ENCODE results near the gene CERCAM. TPM values are rescaled to one million over a fixed set of nuclear protein-coding genes. Genes with fewer than 3 reads are reported as not detected.

CERCAM gene
- total and polyA plus RNA-seq, 4 donors, result 1.1 to 2.9 (median 1.8) TPM

DNA sequence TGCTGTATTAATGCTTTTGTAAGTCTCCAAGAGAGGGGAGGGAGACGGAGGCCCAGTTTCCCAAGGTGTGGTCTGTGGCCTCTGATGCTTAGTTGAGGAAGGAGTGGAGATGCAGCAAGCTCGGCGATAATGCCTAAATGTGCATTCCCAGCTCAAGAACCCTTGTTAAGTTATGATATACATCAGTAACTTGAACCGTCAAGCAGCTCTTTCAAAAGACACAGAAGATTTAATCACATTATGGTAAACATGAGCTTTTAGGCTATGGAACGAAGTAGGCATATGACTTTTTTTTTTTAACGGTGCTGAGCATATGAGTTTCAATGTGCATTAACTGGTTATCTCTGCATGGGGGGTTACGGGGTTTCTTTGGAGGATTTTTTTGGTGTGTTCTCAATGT is 61.5 kb downstream of the CERCAM start (continued):
- TF ChIP-seq ZBTB33 (IDR thresholded peaks at IDR 0.05) (no peak), RXRA (IDR thresholded peaks at IDR 0.05) (no peak)

DNA sequence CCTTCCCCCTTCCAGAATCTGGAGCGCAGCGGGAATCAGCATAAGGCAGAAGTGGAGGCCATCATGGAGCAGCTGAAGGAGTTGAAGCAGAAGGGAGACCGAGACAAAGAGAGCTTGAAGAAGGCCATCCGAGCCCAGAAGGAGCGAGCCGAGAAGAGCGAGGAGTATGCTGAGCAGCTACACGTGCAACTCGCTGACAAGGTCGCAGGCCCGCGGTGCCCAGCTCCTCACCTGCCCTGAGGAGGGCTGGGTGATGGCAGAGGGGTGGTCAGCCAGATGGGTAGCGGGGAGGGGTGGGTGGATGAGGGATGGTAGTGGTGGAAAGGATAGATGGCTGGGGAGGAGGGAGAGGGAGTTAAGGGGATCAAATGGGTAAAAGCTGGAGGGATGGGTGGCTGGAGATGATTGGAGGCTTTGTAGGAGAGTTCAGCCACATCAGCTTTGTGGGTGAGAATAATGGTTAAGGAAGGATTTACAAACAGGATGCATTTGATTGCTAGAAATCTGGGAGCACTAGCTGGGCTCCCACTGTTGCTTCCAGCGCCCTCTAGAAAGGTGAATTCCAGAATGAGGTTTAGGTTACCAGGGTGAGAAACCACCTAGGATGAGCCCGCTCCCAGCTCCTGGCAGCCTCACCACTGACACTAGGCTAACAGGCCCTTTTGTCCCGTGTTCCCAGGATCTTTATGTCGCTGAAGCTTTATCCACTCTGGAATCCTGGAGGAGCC is 64.2 kb downstream of the CERCAM start:
- Histone ChIP-seq H3K4me3 (ENCODE audit: low read depth in 1 of 3, low read length in 3 of 3) (no peak overlapping the region), H3K9ac (ENCODE audit: low read depth in 1 of 2, low read length in 2 of 2) (no peak overlapping the region), H3K27me3 (ENCODE audit: control insufficient read depth in 4 of 4, insufficient read depth in 4 of 4, low read length in 3 of 4) (no peaks in the 10 kb centered on the region), H3K27ac (ENCODE audit: low read depth in 1 of 2, low read length in 2 of 2) (no peak overlapping the region), H3K4me1 (ENCODE audit: control insufficient read depth in 4 of 4, insufficient read depth in 4 of 4, low read length in 3 of 4) (no peaks in the 10 kb centered on the region), H3K9me3 (ENCODE audit: control insufficient read depth in 4 of 4, low read length in 3 of 4) (no peaks in the 10 kb centered on the region), H3K36me3 (ENCODE audit: control insufficient read depth in 4 of 4, insufficient read depth in 3 of 4, low read depth in 1 of 4, low read length in 3 of 4) (peaks cover 3 to 42% (median 12%) of the 10 kb centered on the region in 4 donors)
- TF ChIP-seq, protein P1, sequence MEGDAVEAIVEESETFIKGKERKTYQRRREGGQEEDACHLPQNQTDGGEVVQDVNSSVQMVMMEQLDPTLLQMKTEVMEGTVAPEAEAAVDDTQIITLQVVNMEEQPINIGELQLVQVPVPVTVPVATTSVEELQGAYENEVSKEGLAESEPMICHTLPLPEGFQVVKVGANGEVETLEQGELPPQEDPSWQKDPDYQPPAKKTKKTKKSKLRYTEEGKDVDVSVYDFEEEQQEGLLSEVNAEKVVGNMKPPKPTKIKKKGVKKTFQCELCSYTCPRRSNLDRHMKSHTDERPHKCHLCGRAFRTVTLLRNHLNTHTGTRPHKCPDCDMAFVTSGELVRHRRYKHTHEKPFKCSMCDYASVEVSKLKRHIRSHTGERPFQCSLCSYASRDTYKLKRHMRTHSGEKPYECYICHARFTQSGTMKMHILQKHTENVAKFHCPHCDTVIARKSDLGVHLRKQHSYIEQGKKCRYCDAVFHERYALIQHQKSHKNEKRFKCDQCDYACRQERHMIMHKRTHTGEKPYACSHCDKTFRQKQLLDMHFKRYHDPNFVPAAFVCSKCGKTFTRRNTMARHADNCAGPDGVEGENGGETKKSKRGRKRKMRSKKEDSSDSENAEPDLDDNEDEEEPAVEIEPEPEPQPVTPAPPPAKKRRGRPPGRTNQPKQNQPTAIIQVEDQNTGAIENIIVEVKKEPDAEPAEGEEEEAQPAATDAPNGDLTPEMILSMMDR (IDR thresholded peaks at IDR 0.05; ENCODE audit: low read depth, low read length, missing input control), result no peak
- TF ChIP-seq ATF3 (IDR thresholded peaks at IDR 0.05), result no peak
- TF ChIP-seq TAF1 (conservative IDR thresholded peaks at IDR 0.05), result no peak
- TF ChIP-seq SP1 (IDR thresholded peaks at IDR 0.05), result no peak
- 98% methylated on average over 17 of the region's 17 CpGs for WGBS
- DNase-seq (ENCODE audit: low spot score), result no peak

DNA sequence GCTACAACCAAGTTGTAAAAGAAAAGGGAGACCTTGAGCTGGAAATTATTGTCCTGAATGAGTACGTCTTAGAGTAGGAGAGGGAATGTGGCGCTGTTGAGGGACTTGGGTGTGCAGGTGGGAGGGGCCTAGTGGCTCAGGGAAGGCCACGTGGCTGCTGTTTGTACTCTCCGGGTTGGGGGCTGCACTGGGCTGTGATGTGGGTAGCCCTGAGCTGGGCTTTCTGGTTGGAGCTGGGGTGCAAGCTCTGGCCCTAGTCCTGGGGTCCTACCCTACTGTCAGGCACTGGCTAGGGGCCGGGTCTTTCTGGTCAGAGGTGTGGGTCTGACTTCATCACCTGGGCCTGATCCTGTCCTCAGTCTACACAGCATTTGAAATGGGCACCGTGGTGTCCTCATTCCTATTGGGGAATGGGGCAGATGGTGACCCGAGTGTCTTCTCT is 64.8 kb downstream of the CERCAM start:
- no peak overlapping the region for H3K4me3 ChIP-seq (ENCODE audit: low read depth in 1 of 3, low read length in 3 of 3)
- H3K36me3 ChIP-seq (ENCODE audit: control insufficient read depth in 4 of 4, insufficient read depth in 3 of 4, low read depth in 1 of 4, low read length in 3 of 4), result peaks cover 4 to 42% (median 12%) of the 10 kb centered on the region in 4 donors
- no peaks in the 10 kb centered on the region for H3K9me3 ChIP-seq (ENCODE audit: control insufficient read depth in 4 of 4, low read length in 3 of 4)
- TF ChIP-seq JUND (IDR thresholded peaks at IDR 0.05) (no peak), SP1 (IDR thresholded peaks at IDR 0.05) (no peak), ZBTB33 (IDR thresholded peaks at IDR 0.05) (no peak), HNF4G (IDR thresholded peaks at IDR 0.05) (no peak), RXRA (IDR thresholded peaks at IDR 0.05) (no peak), REST (IDR thresholded peaks at IDR 0.05) (no peak), EGR1 (IDR thresholded peaks at IDR 0.05; ENCODE audit: low read depth in 2 of 2) (no peak), ATF3 (IDR thresholded peaks at IDR 0.05) (no peak), FOXA1 (IDR thresholded peaks at IDR 0.05) (no peak), RAD21 (IDR thresholded peaks at IDR 0.05) (no peak), NR2F2 (IDR thresholded peaks at IDR 0.05) (no peak), TAF1 (conservative IDR thresholded peaks at IDR 0.05) (no peak)
- TF ChIP-seq, protein P2, sequence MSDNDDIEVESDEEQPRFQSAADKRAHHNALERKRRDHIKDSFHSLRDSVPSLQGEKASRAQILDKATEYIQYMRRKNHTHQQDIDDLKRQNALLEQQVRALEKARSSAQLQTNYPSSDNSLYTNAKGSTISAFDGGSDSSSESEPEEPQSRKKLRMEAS (IDR thresholded peaks at IDR 0.05), result no peak
- TF ChIP-seq, protein P1 (IDR thresholded peaks at IDR 0.05; ENCODE audit: low read depth, low read length, missing input control), result no peak
- H3K9ac ChIP-seq (ENCODE audit: low read depth in 1 of 2, low read length in 2 of 2), result no peak overlapping the region
- H3K4me1 ChIP-seq (ENCODE audit: control insufficient read depth in 4 of 4, insufficient read depth in 4 of 4, low read length in 3 of 4), result no peaks in the 10 kb centered on the region
- H3K27ac ChIP-seq (ENCODE audit: low read depth in 1 of 2, low read length in 2 of 2), result no peak overlapping the region
- no peaks in the 10 kb centered on the region for H3K27me3 ChIP-seq (ENCODE audit: control insufficient read depth in 4 of 4, insufficient read depth in 4 of 4, low read length in 3 of 4)
- no peak for DNase-seq (ENCODE audit: low spot score)
- 91% methylated on average over 7 of the region's 7 CpGs for WGBS

All from liver (tissue), 9 donors.